Psoas muscle (tissue), 8 donors: ENCODE data around the gene SLC39A11. TPM values are rescaled to one million over a fixed set of nuclear protein-coding genes. Genes with fewer than 3 reads are reported as not detected.

Experiments
- ATAC-seq, 4 donors: fragments of 200-7000 bp; cut with Tn5 transposase; one replicate each; pipeline ENCODE4 v1.9.1; 2020; ENCODE audit warnings: moderate library complexity in 3 of 4, mild to moderate bottlenecking in 2 of 4
- DNase-seq, 2 donors: peaks; one replicate each; pipeline ENCODE4 v3.0.0-alpha.2; 2020
- H3K27ac ChIP-seq: fragments of 200-600 bp; one replicate; pipeline ENCODE4 v1.8.0; 2022
- H3K27me3 ChIP-seq, 3 donors: fragments of 200-600 bp in 1 of 3; one replicate each; pipeline versions ENCODE4 v1.6.1 to v1.8.0; 2013 to 2022; ENCODE audit warnings: low read length in 2 of 3, mild to moderate bottlenecking in 2 of 3, moderate library complexity in 1 of 3; ENCODE audit not compliant: insufficient read depth in 3 of 3
- H3K36me3 ChIP-seq, 2 donors: fragments of 200-600 bp in 1 of 2; one replicate each; pipeline versions ENCODE4 v1.6.1 to v1.8.0; 2013 to 2022; ENCODE audit warnings: low read depth in 1 of 2, mild to moderate bottlenecking in 1 of 2, moderate library complexity in 1 of 2; ENCODE audit not compliant: insufficient read depth in 1 of 2
- H3K4me1 ChIP-seq: fragments of 200-600 bp; one replicate; pipeline ENCODE4 v1.8.0; 2022
- H3K4me3 ChIP-seq: fragments of 200-600 bp; one replicate; pipeline ENCODE4 v1.8.0; 2022; ENCODE audit warnings: mild to moderate bottlenecking
- H3K9me3 ChIP-seq: fragments of 200-600 bp; one replicate; pipeline ENCODE4 v1.8.0; 2022
- CTCF ChIP-seq: fragments of 200-600 bp; IDR thresholded peaks from one replicate; pipeline ENCODE4 v1.8.0; 2022; ENCODE audit warnings: antibody characterized with exemption
- WGBS, 3 donors: extraction: QIAGEN DNeasy Blood & Tissue Kit; methylation state at CpG; one replicate each; pipeline versions ENCODE4 v1.1.6 to v1.1.7; 2013; 5-methylcytosine and 5-hydroxymethylcytosine counted together
- intact Hi-C, 2 donors: fragments of 100-400 bp; cut with DNase I; formaldehyde crosslinking; loops; one replicate each; pipeline versions ENCODE4 v1.11.0 to v1.14.2; 2022
- polyA plus RNA-seq, 3 donors: library from polyadenylated mRNA; stranded (reverse); fragments of 200-250 nt; gene quantifications; one replicate each; pipeline ENCODE4 v1.2.3, GENCODE V29; 2013
- total RNA-seq, 4 donors: library from RNA; stranded (reverse); fragmentation: NEBNext Ultra II Directional in 2 of 4; extraction: Animal tissue kit (Norgen Biotek cat#: 25700) in 2 of 4; gene quantifications; one replicate each; pipeline versions ENCODE4 v1.2.1 to v1.2.4, GENCODE V29; 2021 to 2023
- donor health status: healthy with polysubstance abuse.
- donor health status: DM: no; HTN: no; CAD: no; lungs with moderate emphysema.
- donor health status: Bipolar disorder and iron deficiency.
- donor health status: healthy.
- donor health status: DM: yes; HTN: yes; CAD: no.
- donor health status: DM: no; HTN: no; CAD: no.
- donor health status: DM: no; HTN: no; CAD: no.
- donor health status: DM: yes; HTN: yes; CAD: no.

Gene SLC39A11
- total and polyA plus RNA-seq, 7 donors: 1.6 to 9.7 (median 7.9) TPM

DNA sequence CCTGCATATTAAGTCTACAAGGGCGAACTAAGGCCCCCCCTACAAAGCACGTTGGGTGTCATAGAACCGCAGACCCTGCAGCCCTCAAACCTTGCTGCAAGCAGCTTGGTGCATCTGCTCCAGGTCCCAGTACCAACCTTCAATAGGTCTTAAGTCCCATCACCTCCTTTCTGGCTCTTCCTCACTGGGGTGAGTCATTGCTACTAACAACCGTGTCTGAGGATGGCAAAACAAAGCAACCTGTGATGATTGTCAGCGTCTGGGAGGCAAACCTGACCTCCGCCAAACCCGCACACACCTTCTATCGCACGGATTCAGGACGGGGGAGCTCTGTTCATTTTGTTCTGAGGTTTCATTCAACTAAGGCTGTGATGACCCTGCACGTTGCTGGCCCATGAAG is 138.9 kb downstream of the SLC39A11 start:
- 91 to 94% (median 91%) methylated on average over 11 of the region's 11 CpGs for WGBS, 3 donors
- Histone ChIP-seq H3K4me1 (no peaks in the 10 kb centered on the region), H3K9me3 (no peaks in the 10 kb centered on the region), H3K27ac (no peak overlapping the region), H3K36me3 (no peaks in the 10 kb centered on the region), H3K4me3 (no peak overlapping the region), H3K27me3 (no peaks in the 10 kb centered on the region)
- no peak for TF ChIP-seq CTCF
- intact Hi-C loops: no loop called here
- no peak for DNase-seq
- ATAC-seq: no peak

DNA sequence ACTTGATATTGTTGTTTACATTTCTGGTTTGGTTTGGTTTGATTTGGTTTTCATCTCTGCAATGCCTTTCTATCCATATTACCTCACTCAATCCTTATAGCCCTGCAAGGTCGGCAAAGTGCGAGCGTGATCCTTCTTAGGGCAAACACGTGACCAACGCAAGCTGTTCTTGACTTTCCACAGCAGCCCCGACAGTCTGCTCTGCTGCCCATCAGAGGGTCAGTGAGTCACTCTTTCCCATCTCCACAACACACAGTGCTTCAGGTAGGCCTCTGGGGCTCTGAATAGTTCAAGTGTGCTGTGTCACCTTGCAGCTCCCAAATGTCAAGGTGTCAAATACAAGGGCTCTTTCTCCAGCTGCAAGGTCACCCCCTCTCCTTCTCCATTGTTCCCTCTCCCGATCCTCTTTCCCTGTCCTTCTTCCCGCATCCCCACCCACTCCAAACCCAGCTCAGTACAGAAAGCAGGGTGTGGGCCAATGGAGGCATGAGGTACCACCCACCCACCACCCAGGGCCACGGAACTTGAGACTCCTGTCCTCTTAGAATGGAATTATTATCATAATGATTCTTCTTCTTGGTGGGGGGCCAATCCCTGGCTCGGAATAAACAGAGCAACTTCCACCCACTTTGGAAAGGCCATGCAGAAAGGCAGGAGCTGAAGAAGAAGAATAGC is 139.7 kb downstream of the SLC39A11 start:
- Histone ChIP-seq H3K27ac (no peak overlapping the region), H3K4me3 (no peak overlapping the region), H3K27me3 (no peaks in the 10 kb centered on the region), H3K9me3 (no peaks in the 10 kb centered on the region), H3K4me1 (no peaks in the 10 kb centered on the region), H3K36me3 (no peaks in the 10 kb centered on the region)
- 90 to 94% (median 90%) methylated on average over 10 of the region's 10 CpGs for WGBS, 3 donors
- intact Hi-C loops: no loop called here
- ATAC-seq (no peak), DNase-seq (no peak)
- TF ChIP-seq CTCF: no peak

GRCh38 chr17:72952220-72952619 is 140.3 kb downstream of the SLC39A11 start:
- H3K27ac ChIP-seq: no peak overlapping the region
- intact Hi-C loops: no loop called here
- no peak overlapping the region for H3K4me3 ChIP-seq
- DNase-seq (no peak), ATAC-seq (no peak)
- H3K4me1 ChIP-seq: no peaks in the 10 kb centered on the region
- H3K27me3 ChIP-seq: no peaks in the 10 kb centered on the region
- no peak for TF ChIP-seq CTCF
- no peaks in the 10 kb centered on the region for H3K36me3 ChIP-seq
- no peaks in the 10 kb centered on the region for H3K9me3 ChIP-seq
- WGBS, 3 donors: 82 to 90% (median 82%) methylated on average over 5 of the region's 5 CpGs

DNA sequence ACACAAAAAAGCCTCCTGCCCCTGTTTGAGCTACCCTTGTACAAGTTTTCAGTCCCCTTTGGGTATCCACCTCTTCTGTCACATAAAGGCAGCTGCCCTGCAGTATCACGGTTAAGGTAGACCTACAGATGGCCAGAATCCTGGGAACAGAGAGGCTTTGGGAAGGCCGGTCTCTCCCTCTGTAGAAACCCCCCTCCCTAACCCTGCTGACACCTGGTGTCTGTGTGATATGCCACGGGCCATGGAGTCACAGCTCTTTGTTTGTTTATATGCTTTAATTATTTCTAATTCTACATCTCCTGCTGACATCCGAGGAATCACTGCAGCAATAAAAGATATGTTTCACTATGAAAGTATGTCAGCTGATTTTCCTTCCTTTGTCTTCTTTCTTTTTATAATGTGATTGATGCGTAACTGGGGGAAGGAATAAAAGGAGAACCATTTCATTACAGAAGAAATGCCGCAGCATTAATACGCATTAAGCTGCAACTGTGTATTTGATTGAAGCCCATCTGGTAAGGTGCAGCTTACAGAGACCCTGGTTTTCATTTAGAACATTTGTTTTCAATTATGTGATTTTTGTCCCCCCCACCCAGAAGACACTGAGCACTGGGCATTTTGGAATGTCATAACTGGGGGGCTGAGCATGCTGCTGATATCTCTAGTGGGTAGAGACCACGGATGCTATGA is 142.1 kb downstream of the SLC39A11 start:
- Histone ChIP-seq H3K4me3 (no peak overlapping the region), H3K4me1 (no peaks in the 10 kb centered on the region), H3K27me3 (no peaks in the 10 kb centered on the region), H3K27ac (no peak overlapping the region), H3K36me3 (peaks cover 0 to 2% of the 10 kb centered on the region in 2 donors), H3K9me3 (no peaks in the 10 kb centered on the region)
- WGBS, 3 donors: 80 to 82% (median 82%) methylated on average over 8 of the region's 8 CpGs
- no peak for ATAC-seq
- DNase-seq: no peak
- no peak for TF ChIP-seq CTCF
- intact Hi-C loops: no loop called here
